Effector memory CD8-positive, alpha-beta T cell (primary cell): ENCODE results near the gene CNTRL.
A peak's percentile ranks its signal among the peaks of the same experiment; 100 is the strongest.

Experiments
- ATAC-seq: fragments of 150-1000 bp; cut with Tn5 transposase; replicated peaks from 2 replicates; pipeline ENCODE4 v1.10.0; 2021; ENCODE audit warnings: mild to moderate bottlenecking, moderate library complexity
- DNase-seq, 3 experiments: peaks; one replicate each; pipeline ENCODE4 v3.0.0; 2021
- H3K27ac Mint-ChIP-seq, 2 donors: one replicate each; pipeline ENCODE4 v1.8.0; 2022; ENCODE audit warnings: mild to moderate bottlenecking in 2 of 2, mixed read lengths in 2 of 2, moderate library complexity in 2 of 2
- H3K27me3 Mint-ChIP-seq, 2 donors: one replicate each; pipeline ENCODE4 v1.8.0; 2022; ENCODE audit warnings: mixed read lengths in 2 of 2
- H3K36me3 Mint-ChIP-seq: one replicate; pipeline ENCODE4 v1.8.0; 2022; ENCODE audit warnings: mild to moderate bottlenecking, moderate library complexity, mixed read lengths; ENCODE audit not compliant: insufficient read depth
- H3K4me1 Mint-ChIP-seq, 2 donors: one replicate each; pipeline ENCODE4 v1.8.0; 2022; ENCODE audit warnings: low read depth in 2 of 2, mixed read lengths in 2 of 2
- H3K4me3 Mint-ChIP-seq, 2 donors: one replicate each; pipeline ENCODE4 v1.8.0; 2022; ENCODE audit warnings: mild to moderate bottlenecking in 2 of 2, mixed read lengths in 2 of 2, moderate library complexity in 2 of 2
- H3K9me3 Mint-ChIP-seq, 2 donors: one replicate each; pipeline ENCODE4 v1.8.0; 2022; ENCODE audit warnings: mixed read lengths in 2 of 2

Gene CNTRL

GRCh38 chr9:121194730-121195129, 120.0 kb downstream of the CNTRL start:
- Mint-ChIP-seq H3K4me3 (peak overlapping the region in 1 of 2 donors; percentile 83), H3K36me3 (peaks cover 23% of the 10 kb centered on the region), H3K27me3 (no peaks in the 10 kb centered on the region), H3K9me3 (no peaks in the 10 kb centered on the region), H3K4me1 (peaks cover 37 to 78% of the 10 kb centered on the region in 2 donors), H3K27ac (peak overlapping the region; percentile 2 to 57)
- DNase-seq (no peak), ATAC-seq (no peak)

GRCh38 chr9:121196389-121196788, 121.6 kb downstream of the CNTRL start:
- peak overlapping the region; percentile 2 to 57 for H3K27ac Mint-ChIP-seq
- peak overlapping the region; percentile 83 to 88 for H3K4me3 Mint-ChIP-seq

GRCh38 chr9:121197132-121197531, 122.4 kb downstream of the CNTRL start:
- H3K4me3 Mint-ChIP-seq, result peak overlapping the region; percentile 83 to 88
- peaks cover 37 to 74% of the 10 kb centered on the region in 2 donors for H3K4me1 Mint-ChIP-seq
- H3K27ac Mint-ChIP-seq, result no peak overlapping the region
- H3K36me3 Mint-ChIP-seq, result peaks cover 30% of the 10 kb centered on the region
- DNase-seq (no peak), ATAC-seq (no peak)
- no peaks in the 10 kb centered on the region for H3K27me3 Mint-ChIP-seq
- H3K9me3 Mint-ChIP-seq, result no peaks in the 10 kb centered on the region

More at GRCh38 chr9:121196389-121196788, 121.6 kb downstream of the CNTRL start:
- no peak for DNase-seq
- H3K36me3 Mint-ChIP-seq, result peaks cover 22% of the 10 kb centered on the region
- ATAC-seq, result no peak
- no peaks in the 10 kb centered on the region for H3K27me3 Mint-ChIP-seq
- no peaks in the 10 kb centered on the region for H3K9me3 Mint-ChIP-seq
- peaks cover 35 to 78% of the 10 kb centered on the region in 2 donors for H3K4me1 Mint-ChIP-seq

DNA sequence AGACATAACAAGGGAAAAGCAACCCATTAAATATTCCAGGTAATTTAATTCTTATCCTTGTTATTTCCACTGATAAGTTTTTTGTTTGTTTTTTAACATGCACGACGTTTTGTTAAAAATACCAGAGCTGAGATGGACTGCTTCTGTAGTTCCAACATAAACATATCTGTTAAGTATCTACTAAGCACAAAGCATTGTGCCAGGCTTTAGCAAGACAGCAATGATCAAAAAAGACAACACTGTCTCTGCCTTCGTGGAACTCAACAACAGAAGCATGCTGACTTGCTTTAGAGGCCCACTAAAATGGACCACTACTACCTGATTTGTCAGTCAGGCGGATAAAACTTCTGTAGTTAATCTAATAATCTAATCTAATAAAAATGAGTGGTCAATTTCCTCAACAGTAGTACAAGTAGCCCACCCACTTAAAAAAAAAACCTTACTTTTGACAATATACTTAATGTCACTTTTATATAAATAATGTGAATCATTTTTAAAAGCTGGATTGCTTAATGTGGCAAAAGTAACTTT, 123.8 kb downstream of the CNTRL start:
- Mint-ChIP-seq H3K27ac (peak overlapping the region; percentile 95), H3K4me3 (peak overlapping the region; percentile 83 to 88), H3K27me3 (no peaks in the 10 kb centered on the region), H3K9me3 (no peaks in the 10 kb centered on the region), H3K36me3 (peaks cover 30% of the 10 kb centered on the region), H3K4me1 (peaks cover 38 to 71% of the 10 kb centered on the region in 2 donors)
- no peak for ATAC-seq
- no peak for DNase-seq

DNA sequence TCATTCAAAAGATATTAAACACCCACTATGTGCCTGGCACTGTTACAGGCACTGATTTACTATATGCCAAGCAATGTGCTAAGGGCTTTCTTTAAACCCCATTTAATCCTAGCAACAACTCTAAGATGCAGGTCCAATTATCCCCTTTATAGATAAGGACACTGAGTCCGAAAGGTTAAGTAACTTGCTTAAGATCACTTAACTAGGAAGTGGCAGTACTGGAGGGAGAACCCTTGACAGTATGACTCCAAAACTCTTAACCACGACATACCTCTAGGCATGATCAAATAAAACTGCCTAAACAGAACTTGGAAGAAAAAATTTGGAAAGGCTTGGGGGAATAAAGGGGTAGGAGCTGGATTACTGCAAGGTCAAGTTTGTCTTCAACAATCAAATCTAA, 125.2 kb downstream of the CNTRL start:
- peaks cover 30% of the 10 kb centered on the region for H3K36me3 Mint-ChIP-seq
- H3K4me3 Mint-ChIP-seq, result peak overlapping the region; percentile 83 to 88
- no peaks in the 10 kb centered on the region for H3K27me3 Mint-ChIP-seq
- H3K4me1 Mint-ChIP-seq, result peaks cover 33 to 61% of the 10 kb centered on the region in 2 donors
- H3K9me3 Mint-ChIP-seq, result no peaks in the 10 kb centered on the region
- DNase-seq (no peak), ATAC-seq (no peak)
- peak overlapping the region; percentile 95 for H3K27ac Mint-ChIP-seq

DNA sequence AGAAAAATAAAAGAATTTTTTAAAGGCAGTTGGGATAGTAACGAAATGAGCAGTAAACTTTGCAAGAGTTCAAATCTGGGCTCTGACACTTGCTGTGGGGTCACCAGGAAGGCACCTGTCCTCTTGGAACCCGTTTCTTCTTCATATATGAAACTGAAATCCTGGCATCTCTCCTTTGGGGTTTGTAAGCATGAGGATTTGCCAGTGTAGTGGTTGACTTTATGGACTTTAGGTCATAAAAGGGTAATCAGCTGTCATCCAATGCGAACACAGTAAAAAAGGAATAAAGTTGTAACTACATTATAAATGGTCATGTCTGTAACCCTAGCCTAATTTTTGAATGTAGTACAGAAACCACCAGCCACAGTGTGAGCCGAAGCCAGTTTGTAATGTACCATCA, 125.6 kb downstream of the CNTRL start:
- peak overlapping the region; percentile 95 for H3K27ac Mint-ChIP-seq
- DNase-seq (no peak), ATAC-seq (no peak)
- no peaks in the 10 kb centered on the region for H3K27me3 Mint-ChIP-seq
- peak overlapping the region; percentile 83 to 88 for H3K4me3 Mint-ChIP-seq
- peaks cover 30% of the 10 kb centered on the region for H3K36me3 Mint-ChIP-seq
- peaks cover 30 to 57% of the 10 kb centered on the region in 2 donors for H3K4me1 Mint-ChIP-seq
- H3K9me3 Mint-ChIP-seq, result no peaks in the 10 kb centered on the region

GRCh38 chr9:121201045-121201737, 126.4 kb downstream of the CNTRL start:
- Mint-ChIP-seq H3K36me3 (peaks cover 30% of the 10 kb centered on the region), H3K9me3 (no peaks in the 10 kb centered on the region), H3K27me3 (no peaks in the 10 kb centered on the region), H3K27ac (peak overlapping the region; percentile 95), H3K4me3 (peak overlapping the region; percentile 83 to 88), H3K4me1 (peaks cover 30 to 49% of the 10 kb centered on the region in 2 donors)
- ATAC-seq (peak; percentile 42), DNase-seq (peak; percentile 37 to 52 (median 48))

DNA sequence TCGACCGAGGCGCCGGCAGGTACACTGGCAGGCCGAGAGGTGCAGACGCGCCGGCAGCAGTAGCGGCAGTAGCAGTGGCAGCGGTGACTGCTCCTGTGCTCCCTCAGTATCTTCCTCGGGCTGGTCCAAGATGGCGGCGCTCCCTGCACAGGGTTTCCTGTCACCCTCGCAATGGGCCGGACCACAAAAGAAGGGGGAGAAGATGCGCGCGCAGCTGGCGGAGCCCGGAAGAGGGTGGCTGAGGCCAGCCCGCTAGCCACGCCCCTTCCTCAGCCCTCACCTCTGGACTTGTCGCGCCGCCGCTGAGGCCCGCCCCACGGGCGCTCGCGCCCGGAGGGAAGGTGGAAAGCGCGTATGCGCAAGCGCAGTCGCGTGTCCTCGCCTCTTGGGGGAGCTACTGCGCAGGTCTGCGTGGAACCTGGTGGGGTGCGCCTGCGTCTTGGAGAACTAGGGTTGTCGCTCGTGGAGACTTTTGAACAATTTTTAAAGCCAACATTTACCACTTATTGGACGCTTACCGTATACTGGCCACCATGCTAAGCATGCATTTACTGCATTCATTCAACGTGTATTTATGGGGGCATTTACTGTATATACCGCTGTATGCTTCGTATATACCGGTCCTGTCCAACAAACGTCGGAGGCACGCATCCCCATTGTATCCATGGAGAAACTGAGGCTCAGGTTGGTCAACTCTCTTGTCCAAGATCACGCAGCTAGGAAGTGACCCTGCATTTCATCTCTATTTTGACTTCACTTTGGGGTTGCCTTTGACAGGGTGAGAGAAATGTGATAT, 127.2 kb downstream of the CNTRL start, which contains the start of gene RAB14:
TSS of gene RAB14 (minus strand) at position 132 of the 796 bp plus-strand sequence. CDS start 8,457 bp downstream, outside the sequence.
- Mint-ChIP-seq H3K27ac (peak within 1 kb of the TSS; percentile 95), H3K4me1 (peaks cover 25 to 43% of the 10 kb centered on the region in 2 donors), H3K9me3 (no peaks in the 10 kb centered on the region), H3K4me3 (peak within 1 kb of the TSS; percentile 83 to 88), H3K36me3 (peaks cover 30% of the 10 kb centered on the region), H3K27me3 (no peaks in the 10 kb centered on the region)
- DNase-seq, result peak; percentile 100
- ATAC-seq, result peak; percentile 85

GRCh38 chr9:121204121-121204520, 129.4 kb downstream of the CNTRL start:
- H3K27ac Mint-ChIP-seq, result no peak overlapping the region
- H3K4me1 Mint-ChIP-seq, result peaks cover 17 to 27% of the 10 kb centered on the region in 2 donors
- ATAC-seq (no peak), DNase-seq (no peak)
- no peak overlapping the region for H3K4me3 Mint-ChIP-seq
- peaks cover 25% of the 10 kb centered on the region for H3K36me3 Mint-ChIP-seq
- no peaks in the 10 kb centered on the region for H3K9me3 Mint-ChIP-seq
- no peaks in the 10 kb centered on the region for H3K27me3 Mint-ChIP-seq

- Mint-ChIP-seq H3K36me3 (peaks cover 22% of the 10 kb centered on the region), H3K4me1 (peaks cover 15 to 22% of the 10 kb centered on the region in 2 donors), H3K4me3 (no peak overlapping the region), H3K9me3 (no peaks in the 10 kb centered on the region), H3K27me3 (no peaks in the 10 kb centered on the region), H3K27ac (no peak overlapping the region)
- no peak for ATAC-seq
- DNase-seq, result no peak
Measured at GRCh38 chr9:121204611-121205010, 129.9 kb downstream of the CNTRL start.

DNA sequence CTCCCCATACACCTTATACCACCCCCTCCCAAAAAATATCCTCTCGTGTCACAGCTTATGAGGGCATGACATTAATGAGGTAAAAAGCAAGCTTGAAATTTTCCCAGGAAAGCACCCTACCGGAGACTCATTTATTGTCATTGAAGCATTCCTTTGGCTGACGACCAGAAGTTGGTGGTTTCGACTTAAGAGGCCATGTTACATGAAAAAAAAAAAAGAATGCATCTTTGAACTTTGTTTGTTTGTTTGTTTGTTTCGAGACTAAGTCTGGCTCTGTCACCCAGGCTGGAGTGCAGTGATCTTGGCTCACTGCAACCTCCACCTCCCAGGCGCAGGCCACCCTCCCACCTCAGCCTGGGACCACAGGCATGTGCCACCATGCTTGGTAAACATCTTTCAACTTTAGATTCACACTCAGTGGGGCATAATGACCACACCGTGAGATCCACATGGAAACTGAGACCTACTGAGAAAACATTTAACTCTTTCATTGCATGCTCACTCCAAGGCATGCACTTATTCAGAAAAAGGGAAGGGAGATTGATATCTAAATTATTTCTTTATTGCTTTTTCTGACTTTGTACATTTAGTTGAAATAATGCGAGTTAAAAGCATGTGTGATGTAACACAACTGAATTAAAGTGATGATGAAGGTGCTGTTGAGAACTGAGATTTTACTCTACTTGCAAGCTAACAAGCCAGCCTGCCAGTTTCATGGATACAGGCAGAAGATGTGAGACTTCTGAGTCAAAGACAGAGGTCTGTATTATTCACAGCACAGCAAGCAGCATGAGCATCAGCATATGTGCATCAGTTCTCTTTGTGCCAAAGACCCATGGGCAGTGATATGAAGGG, 132.0 kb downstream of the CNTRL start:
- no peaks in the 10 kb centered on the region for H3K27me3 Mint-ChIP-seq
- H3K4me3 Mint-ChIP-seq, result no peak overlapping the region
- H3K27ac Mint-ChIP-seq, result no peak overlapping the region
- DNase-seq, result no peak
- H3K9me3 Mint-ChIP-seq, result no peaks in the 10 kb centered on the region
- peaks cover 4% of the 10 kb centered on the region for H3K36me3 Mint-ChIP-seq
- ATAC-seq, result no peak
- H3K4me1 Mint-ChIP-seq, result peaks cover 9% of the 10 kb centered on the region in 2 donors

GRCh38 chr9:121207371-121207940, 132.7 kb downstream of the CNTRL start:
- DNase-seq (no peak), ATAC-seq (peak; percentile 42)
- H3K27me3 Mint-ChIP-seq, result no peaks in the 10 kb centered on the region
- no peaks in the 10 kb centered on the region for H3K36me3 Mint-ChIP-seq
- H3K27ac Mint-ChIP-seq, result no peak overlapping the region
- H3K9me3 Mint-ChIP-seq, result no peaks in the 10 kb centered on the region
- peaks cover 3 to 5% of the 10 kb centered on the region in 2 donors for H3K4me1 Mint-ChIP-seq
- H3K4me3 Mint-ChIP-seq, result no peak overlapping the region
